ENCODE results near the gene USP34. TPM values are rescaled to one million over a fixed set of nuclear protein-coding genes. Genes with fewer than 3 reads are reported as not detected.

Gene USP34
- total and polyA plus RNA-seq, 12 donors: 34.3 to 75.7 (median 58.6) TPM

- DNase-seq: no peak
- Histone ChIP-seq H3K36me3 (peaks cover 0 to 93% (median 29%) of the 10 kb centered on the region in 9 donors), H3K27ac (no peak overlapping the region), H3K27me3 (no peaks in the 10 kb centered on the region), H3K4me3 (no peak overlapping the region), H3K9me3 (no peaks in the 10 kb centered on the region), H3K4me1 (no peaks in the 10 kb centered on the region)
- intact Hi-C loops (cut with DNase I): no loop called here
- ATAC-seq: no peak
- no peak for TF ChIP-seq CTCF (IDR thresholded peaks at IDR 0.05)
- 93 to 94% methylated on average over 19 of the region's 19 CpGs for WGBS, 2 donors
Observed at GRCh38 chr2:61510674-61511671, 40.1 kb upstream of the USP34 start.

GRCh38 chr2:61504949-61505348 lies 34.1 kb upstream of the USP34 start:
- no peak overlapping the region for H3K27ac ChIP-seq
- TF ChIP-seq CTCF (IDR thresholded peaks at IDR 0.05): no peak
- 95% methylated on average over 2 of the region's 2 CpGs for WGBS, 2 donors
- H3K36me3 ChIP-seq: peaks cover 0 to 95% (median 8%) of the 10 kb centered on the region in 9 donors
- intact Hi-C loops (cut with DNase I): no loop called here
- ATAC-seq: no peak
- no peak overlapping the region for H3K4me3 ChIP-seq
- no peaks in the 10 kb centered on the region for H3K9me3 ChIP-seq
- DNase-seq: no peak
- no peaks in the 10 kb centered on the region for H3K27me3 ChIP-seq
- no peaks in the 10 kb centered on the region for H3K4me1 ChIP-seq

GRCh38 chr2:61499060-61499459 lies 28.2 kb upstream of the USP34 start:
- ATAC-seq (no peak), DNase-seq (no peak)
- H3K4me1 ChIP-seq: no peaks in the 10 kb centered on the region
- no peak overlapping the region for H3K4me3 ChIP-seq
- WGBS, 2 donors: 95 to 98% methylated on average over 2 of the region's 2 CpGs
- no peaks in the 10 kb centered on the region for H3K27me3 ChIP-seq
- no peaks in the 10 kb centered on the region for H3K9me3 ChIP-seq
- H3K27ac ChIP-seq: no peak overlapping the region
- no peak for TF ChIP-seq CTCF (IDR thresholded peaks at IDR 0.05)
- intact Hi-C loops (cut with DNase I): no loop called here
- peaks cover 0 to 100% (median 47%) of the 10 kb centered on the region in 9 donors for H3K36me3 ChIP-seq

GRCh38 chr2:61493523-61493942 lies 22.6 kb upstream of the USP34 start:
- intact Hi-C loops (cut with DNase I): no loop called here
- no peaks in the 10 kb centered on the region for H3K9me3 ChIP-seq
- H3K27me3 ChIP-seq: no peaks in the 10 kb centered on the region
- DNase-seq (no peak), ATAC-seq (no peak)
- H3K27ac ChIP-seq: no peak overlapping the region
- WGBS, 2 donors: 56 to 57% methylated on average over 2 of the region's 2 CpGs
- H3K4me1 ChIP-seq: peaks cover 0 to 9% (median 0%) of the 10 kb centered on the region in 9 donors
- peaks cover 0 to 100% (median 85%) of the 10 kb centered on the region in 9 donors for H3K36me3 ChIP-seq
- H3K4me3 ChIP-seq: no peak overlapping the region
- TF ChIP-seq CTCF (IDR thresholded peaks at IDR 0.05): no peak

Measured in heart right ventricle (tissue), 16 donors.